Measurements from ENCODE around the gene C5orf15. TPM values are rescaled to one million over a fixed set of nuclear protein-coding genes. Genes with fewer than 3 reads are reported as not detected.

Gene C5orf15
- total RNA-seq, 1 donor from 2014 or later, result 31.1 TPM

- DNase-seq, result no peak
- Histone ChIP-seq H3K27me3 (ENCODE audit: low read depth) (peaks cover 3% of the 10 kb centered on the region), H3K36me3 (no peaks in the 10 kb centered on the region), H3K27ac (no peak overlapping the region), H3K4me3 (no peak overlapping the region), H3K9me3 (no peaks in the 10 kb centered on the region), H3K4me1 (no peaks in the 10 kb centered on the region)
- TF ChIP-seq CTCF (IDR thresholded peaks at IDR 0.05), result no peak
- intact Hi-C loops (cut with DNase I), result no loop called here
- ATAC-seq, result no peak
These were observed 47.4 kb downstream of the C5orf15 start for GRCh38 chr5:133921069-133921468.

GRCh38 chr5:133919148-133920136 lies 49.0 kb downstream of the C5orf15 start:
- TF ChIP-seq CTCF (IDR thresholded peaks at IDR 0.05), result no peak
- DNase-seq (no peak), ATAC-seq (no peak)
- no peak overlapping the region for H3K27ac ChIP-seq
- no peaks in the 10 kb centered on the region for H3K27me3 ChIP-seq (ENCODE audit: low read depth)
- no peaks in the 10 kb centered on the region for H3K4me1 ChIP-seq
- intact Hi-C loops (cut with DNase I), result no loop called here
- H3K4me3 ChIP-seq, result no peak overlapping the region
- no peaks in the 10 kb centered on the region for H3K9me3 ChIP-seq
- no peaks in the 10 kb centered on the region for H3K36me3 ChIP-seq

DNA sequence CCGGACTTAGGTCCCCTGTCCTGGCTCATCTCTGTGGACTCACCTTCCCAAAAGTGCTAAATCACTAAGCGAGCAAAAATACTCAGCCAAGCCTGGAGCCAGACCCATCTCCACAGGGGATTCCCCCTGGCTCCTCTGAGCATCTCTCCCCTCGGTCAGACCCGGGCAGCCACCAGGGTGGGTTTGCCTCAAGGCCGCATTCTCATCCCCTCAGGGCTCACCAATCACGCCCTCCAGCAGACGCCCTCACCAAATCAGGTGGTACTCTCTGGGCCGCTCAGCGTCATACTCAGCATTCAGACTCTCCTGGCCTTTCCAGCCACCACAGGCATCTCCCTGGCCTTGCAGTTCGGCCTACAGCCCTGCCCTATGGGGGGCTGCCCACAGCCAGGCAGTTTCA lies 49.7 kb downstream of the C5orf15 start:
- H3K27me3 ChIP-seq (ENCODE audit: low read depth), result no peaks in the 10 kb centered on the region
- H3K9me3 ChIP-seq, result no peaks in the 10 kb centered on the region
- intact Hi-C loops (cut with DNase I), result no loop called here
- DNase-seq, result no peak
- no peak overlapping the region for H3K27ac ChIP-seq
- no peak overlapping the region for H3K4me3 ChIP-seq
- ATAC-seq, result no peak
- TF ChIP-seq CTCF (IDR thresholded peaks at IDR 0.05), result no peak
- H3K4me1 ChIP-seq, result no peaks in the 10 kb centered on the region
- no peaks in the 10 kb centered on the region for H3K36me3 ChIP-seq

GRCh38 chr5:133918316-133918715 lies 50.1 kb downstream of the C5orf15 start:
- Histone ChIP-seq H3K4me3 (no peak overlapping the region), H3K9me3 (no peaks in the 10 kb centered on the region), H3K27ac (no peak overlapping the region), H3K4me1 (no peaks in the 10 kb centered on the region), H3K36me3 (no peaks in the 10 kb centered on the region), H3K27me3 (ENCODE audit: low read depth) (no peaks in the 10 kb centered on the region)
- ATAC-seq, result no peak
- intact Hi-C loops (cut with DNase I), result no loop called here
- DNase-seq, result no peak
- no peak for TF ChIP-seq CTCF (IDR thresholded peaks at IDR 0.05)

DNA sequence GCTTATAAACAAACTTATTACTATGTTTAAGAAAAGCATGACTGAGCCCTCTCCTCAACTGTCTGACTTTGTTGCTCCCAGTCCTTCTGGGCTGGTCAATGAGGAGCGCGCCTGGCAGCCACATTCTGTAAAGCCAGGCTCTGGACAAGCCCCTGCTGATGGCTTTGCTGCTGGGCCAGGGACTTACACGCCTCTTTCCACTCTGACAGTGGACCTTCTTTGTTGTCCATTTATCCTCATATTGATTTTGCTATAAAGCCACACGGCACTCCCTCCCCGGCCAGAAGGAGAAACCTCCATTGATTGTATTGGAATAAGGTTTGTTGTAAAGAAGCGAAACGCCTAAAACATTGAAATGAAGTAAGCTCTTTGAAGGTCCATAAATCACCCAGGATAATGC lies 50.6 kb downstream of the C5orf15 start:
- Histone ChIP-seq H3K27ac (no peak overlapping the region), H3K4me3 (no peak overlapping the region), H3K27me3 (ENCODE audit: low read depth) (no peaks in the 10 kb centered on the region), H3K4me1 (no peaks in the 10 kb centered on the region), H3K9me3 (no peaks in the 10 kb centered on the region), H3K36me3 (no peaks in the 10 kb centered on the region)
- ATAC-seq (no peak), DNase-seq (no peak)
- TF ChIP-seq CTCF (IDR thresholded peaks at IDR 0.05), result no peak
- intact Hi-C loops (cut with DNase I), result no loop called here

All from lower lobe of right lung (tissue), 2 donors.